MM.1S (cell line): Measurements from ENCODE around the gene NYAP1.

Experiments
- DNase-seq: peaks from one replicate; pipeline ENCODE4 v3.0.0-alpha.2; 2015
- H2AFZ ChIP-seq: fragments of 300-600 bp; sonication (generic); 2 replicates; pipeline ENCODE4 v1.6.0; 2016; ENCODE audit warnings: antibody characterized with exemption, low read length
- H3F3A ChIP-seq: fragments of 300-600 bp; sonication (generic); 2 replicates; pipeline ENCODE4 v1.6.1; 2016; ENCODE audit warnings: mild to moderate bottlenecking, antibody characterized with exemption, low read length, moderate library complexity, mixed read lengths; ENCODE audit not compliant: insufficient read depth
- H3K27ac ChIP-seq: fragments of 300-600 bp; sonication (generic); 2 replicates; pipeline ENCODE4 v1.5.1; 2016; ENCODE audit warnings: mild to moderate bottlenecking, low read length
- H3K27me3 ChIP-seq: fragments of 300-600 bp; sonication (generic); replicated peaks from 2 replicates; pipeline ENCODE4 v1.6.0; 2016; ENCODE audit warnings: low read length; ENCODE audit not compliant: insufficient read depth
- H3K36me3 ChIP-seq: fragments of 300-600 bp; sonication (generic); replicated peaks from 2 replicates; pipeline ENCODE4 v1.6.1; 2016; ENCODE audit warnings: mild to moderate bottlenecking, low read length, mixed read lengths; ENCODE audit not compliant: insufficient read depth
- H3K4me1 ChIP-seq: fragments of 300-600 bp; sonication (generic); 2 replicates; pipeline ENCODE4 v1.6.1; 2016; ENCODE audit warnings: low read length, mixed read lengths
- H3K4me2 ChIP-seq: fragments of 300-600 bp; sonication (generic); 2 replicates; pipeline ENCODE4 v1.6.0; 2016; ENCODE audit warnings: low read depth, low read length
- H3K4me3 ChIP-seq: fragments of 300-600 bp; sonication (generic); 2 replicates; pipeline ENCODE4 v1.5.1; 2016; ENCODE audit warnings: low read length, mixed read lengths
- H3K79me2 ChIP-seq: fragments of 300-600 bp; sonication (generic); 2 replicates; pipeline ENCODE4 v1.6.1; 2016; ENCODE audit warnings: mixed run types, low read length, mixed read lengths
- H3K9ac ChIP-seq: fragments of 300-600 bp; sonication (generic); 2 replicates; pipeline ENCODE4 v1.6.1; 2016; ENCODE audit warnings: low read length, mixed read lengths
- H3K9me2 ChIP-seq: fragments of 300-600 bp; sonication (generic); replicated peaks from 2 replicates; pipeline ENCODE4 v1.6.1; 2016; ENCODE audit warnings: mild to moderate bottlenecking, low read length, mixed read lengths; ENCODE audit not compliant: insufficient read depth
- H3K9me3 ChIP-seq: fragments of 300-600 bp; sonication (generic); replicated peaks from 2 replicates; pipeline ENCODE4 v1.6.1; 2016; ENCODE audit warnings: mild to moderate bottlenecking, low read length, mixed read lengths; ENCODE audit not compliant: insufficient read depth
- H4K20me1 ChIP-seq: fragments of 300-600 bp; sonication (generic); 2 replicates; pipeline ENCODE4 v1.6.1; 2016; ENCODE audit warnings: mild to moderate bottlenecking, low read length, moderate library complexity, mixed read lengths; ENCODE audit not compliant: insufficient read depth
- EZH2 ChIP-seq: fragments of 300-600 bp; sonication (generic); optimal IDR thresholded peaks from 2 replicates; pipeline ENCODE3; 2017; ENCODE audit warnings: low read depth, mild to moderate bottlenecking, antibody characterized with exemption, low read length, mixed read lengths
- EZH2phosphoT487 ChIP-seq: fragments of 300-600 bp; sonication (generic); IDR thresholded peaks from 2 replicates; pipeline ENCODE4 v1.6.1; 2018; ENCODE audit warnings: antibody characterized with exemption, low read length
- TF ChIP-seq, protein P1 (sequence below): fragments of 300-600 bp; sonication (generic); IDR thresholded peaks from 2 replicates; pipeline ENCODE4 v1.5.1; 2016; ENCODE audit warnings: antibody characterized with exemption, low read length, mixed read lengths

NYAP1 gene

GRCh38 chr7:100510437-100511239, 26.9 kb downstream of the NYAP1 start:
- Histone ChIP-seq H3K9ac (no peak overlapping the region), H3K27me3 (peaks cover 4% of the 10 kb centered on the region; the same call in 1 of the 2 replicates), H3K79me2 (no peaks in the 10 kb centered on the region), H3K9me2 (no peaks in the 10 kb centered on the region), H3F3A (no peaks in the 10 kb centered on the region), H2AFZ (no peak overlapping the region), H3K27ac (no peak overlapping the region), H3K4me3 (no peak overlapping the region), H3K36me3 (no peaks in the 10 kb centered on the region), H3K4me2 (no peak overlapping the region), H3K4me1 (no peaks in the 10 kb centered on the region), H3K9me3 (no peaks in the 10 kb centered on the region), H4K20me1 (no peaks in the 10 kb centered on the region)
- TF ChIP-seq, protein P1, sequence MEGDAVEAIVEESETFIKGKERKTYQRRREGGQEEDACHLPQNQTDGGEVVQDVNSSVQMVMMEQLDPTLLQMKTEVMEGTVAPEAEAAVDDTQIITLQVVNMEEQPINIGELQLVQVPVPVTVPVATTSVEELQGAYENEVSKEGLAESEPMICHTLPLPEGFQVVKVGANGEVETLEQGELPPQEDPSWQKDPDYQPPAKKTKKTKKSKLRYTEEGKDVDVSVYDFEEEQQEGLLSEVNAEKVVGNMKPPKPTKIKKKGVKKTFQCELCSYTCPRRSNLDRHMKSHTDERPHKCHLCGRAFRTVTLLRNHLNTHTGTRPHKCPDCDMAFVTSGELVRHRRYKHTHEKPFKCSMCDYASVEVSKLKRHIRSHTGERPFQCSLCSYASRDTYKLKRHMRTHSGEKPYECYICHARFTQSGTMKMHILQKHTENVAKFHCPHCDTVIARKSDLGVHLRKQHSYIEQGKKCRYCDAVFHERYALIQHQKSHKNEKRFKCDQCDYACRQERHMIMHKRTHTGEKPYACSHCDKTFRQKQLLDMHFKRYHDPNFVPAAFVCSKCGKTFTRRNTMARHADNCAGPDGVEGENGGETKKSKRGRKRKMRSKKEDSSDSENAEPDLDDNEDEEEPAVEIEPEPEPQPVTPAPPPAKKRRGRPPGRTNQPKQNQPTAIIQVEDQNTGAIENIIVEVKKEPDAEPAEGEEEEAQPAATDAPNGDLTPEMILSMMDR: no peak
- no peak for TF ChIP-seq EZH2phosphoT487
- no peak for TF ChIP-seq EZH2
- DNase-seq: no peak

DNA sequence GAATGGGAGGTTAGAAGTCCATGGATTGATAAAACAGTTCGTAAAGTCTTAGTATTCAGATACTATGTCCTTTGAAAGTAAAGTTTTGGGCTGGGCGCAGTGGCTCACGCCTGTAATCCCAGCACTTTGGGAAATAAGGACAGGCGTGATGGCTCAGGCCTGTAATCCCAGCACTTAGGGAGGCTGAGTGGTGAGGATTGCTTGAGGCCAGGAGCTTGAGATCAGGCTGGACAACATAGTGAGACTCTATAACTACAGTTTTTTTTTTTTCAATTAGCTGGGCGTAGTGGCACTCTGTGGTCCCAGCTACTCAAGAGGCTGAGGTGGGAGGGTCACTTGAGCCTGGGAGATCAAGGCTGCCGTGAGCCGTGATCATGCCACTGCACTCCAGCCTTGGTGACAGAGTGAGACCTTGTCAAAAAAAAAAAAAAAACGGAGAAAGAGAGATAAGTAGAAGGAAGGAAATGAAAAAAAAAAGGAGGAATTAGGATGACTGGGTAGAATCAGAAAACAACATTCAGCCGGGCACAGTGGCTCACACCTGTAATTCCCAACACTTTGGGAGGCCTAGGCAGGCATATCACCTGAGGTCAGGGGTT, 29.6 kb downstream of the NYAP1 start:
- H3K27ac ChIP-seq: no peak overlapping the region
- no peaks in the 10 kb centered on the region for H3K4me1 ChIP-seq
- H3K79me2 ChIP-seq: no peaks in the 10 kb centered on the region
- H3K9me2 ChIP-seq: no peaks in the 10 kb centered on the region
- no peak for DNase-seq
- no peaks in the 10 kb centered on the region for H3K36me3 ChIP-seq
- H2AFZ ChIP-seq: no peak overlapping the region
- TF ChIP-seq, protein P1: no peak
- TF ChIP-seq EZH2phosphoT487 (no peak), EZH2 (no peak)
- H3K27me3 ChIP-seq: 0 out of 2 replicates have a peak, but pooled peaks cover 4% of the 10 kb centered on the region
- no peak overlapping the region for H3K4me2 ChIP-seq
- H3K4me3 ChIP-seq: no peak overlapping the region
- no peak overlapping the region for H3K9ac ChIP-seq
- no peaks in the 10 kb centered on the region for H3F3A ChIP-seq
- no peaks in the 10 kb centered on the region for H3K9me3 ChIP-seq
- no peaks in the 10 kb centered on the region for H4K20me1 ChIP-seq

GRCh38 chr7:100515072-100515532, 31.4 kb downstream of the NYAP1 start:
- Histone ChIP-seq H2AFZ (no peak overlapping the region), H3K9me2 (no peaks in the 10 kb centered on the region), H3K79me2 (no peaks in the 10 kb centered on the region), H3K4me2 (no peak overlapping the region), H3K4me1 (no peaks in the 10 kb centered on the region), H3F3A (no peaks in the 10 kb centered on the region), H3K27me3 (no peaks in the 10 kb centered on the region), H3K4me3 (no peak overlapping the region), H3K9me3 (no peaks in the 10 kb centered on the region), H3K9ac (no peak overlapping the region), H4K20me1 (no peaks in the 10 kb centered on the region), H3K36me3 (no peaks in the 10 kb centered on the region), H3K27ac (no peak overlapping the region)
- no peak for DNase-seq
- TF ChIP-seq EZH2phosphoT487: no peak
- no peak for TF ChIP-seq EZH2
- TF ChIP-seq, protein P1: no peak
